HUES64 (cell line): ENCODE results near the gene C1RL.
A peak's percentile ranks its signal among the peaks of the same experiment; 100 is the strongest.

ENCODE experiments used
- H3K27ac ChIP-seq: 2 replicates; pipeline ENCODE4 v1.7.0; 2013; ENCODE audit warnings: low read depth, low read length, inconsistent platforms
- H3K27me3 ChIP-seq: 2 replicates; pipeline ENCODE4 v1.6.1; 2013; ENCODE audit warnings: mild to moderate bottlenecking, low read length; ENCODE audit not compliant: insufficient read depth
- H3K36me3 ChIP-seq: 2 replicates; pipeline ENCODE4 v1.6.1; 2013; ENCODE audit warnings: mild to moderate bottlenecking, low read length; ENCODE audit not compliant: insufficient read depth
- H3K4me1 ChIP-seq: 2 replicates; pipeline ENCODE4 v1.6.1; 2013; ENCODE audit warnings: mild to moderate bottlenecking, low read length, moderate library complexity; ENCODE audit not compliant: insufficient read depth
- H3K4me3 ChIP-seq: 2 replicates; pipeline ENCODE4 v1.5.1; 2013; ENCODE audit warnings: mild to moderate bottlenecking, low read length, moderate library complexity
- H3K9ac ChIP-seq: 2 replicates; pipeline ENCODE4 v1.6.1; 2013; ENCODE audit warnings: mild to moderate bottlenecking, low read depth, low read length
- H3K9me3 ChIP-seq: 2 replicates; pipeline ENCODE4 v1.6.1; 2013; ENCODE audit warnings: low read depth, low read length; ENCODE audit not compliant: insufficient read depth
- WGBS: fragments of 150-250, 120-280 bp; methylation state at CpG from one replicate; pipeline ENCODE4 v1.1.7; 2013; ENCODE audit warnings: missing lambda C conversion rate; 5-methylcytosine and 5-hydroxymethylcytosine counted together

The C1RL gene

GRCh38 chr12:7101047-7101693 is 7.8 kb downstream of the C1RL start:
- H3K27ac ChIP-seq: no peak overlapping the region
- no peaks in the 10 kb centered on the region for H3K27me3 ChIP-seq
- H3K4me3 ChIP-seq: no peak overlapping the region
- H3K9ac ChIP-seq: no peak overlapping the region
- H3K4me1 ChIP-seq: no peaks in the 10 kb centered on the region
- H3K36me3 ChIP-seq: peaks cover 21% of the 10 kb centered on the region
- WGBS: 93% methylated on average over 4 of the region's 4 CpGs
- peaks cover 4% of the 10 kb centered on the region; the same call in 1 of the 2 replicates for H3K9me3 ChIP-seq

GRCh38 chr12:7100239-7100638 is 8.8 kb downstream of the C1RL start:
- H3K27ac ChIP-seq: no peak overlapping the region
- 100% methylated on average over 3 of the region's 4 CpGs for WGBS

DNA sequence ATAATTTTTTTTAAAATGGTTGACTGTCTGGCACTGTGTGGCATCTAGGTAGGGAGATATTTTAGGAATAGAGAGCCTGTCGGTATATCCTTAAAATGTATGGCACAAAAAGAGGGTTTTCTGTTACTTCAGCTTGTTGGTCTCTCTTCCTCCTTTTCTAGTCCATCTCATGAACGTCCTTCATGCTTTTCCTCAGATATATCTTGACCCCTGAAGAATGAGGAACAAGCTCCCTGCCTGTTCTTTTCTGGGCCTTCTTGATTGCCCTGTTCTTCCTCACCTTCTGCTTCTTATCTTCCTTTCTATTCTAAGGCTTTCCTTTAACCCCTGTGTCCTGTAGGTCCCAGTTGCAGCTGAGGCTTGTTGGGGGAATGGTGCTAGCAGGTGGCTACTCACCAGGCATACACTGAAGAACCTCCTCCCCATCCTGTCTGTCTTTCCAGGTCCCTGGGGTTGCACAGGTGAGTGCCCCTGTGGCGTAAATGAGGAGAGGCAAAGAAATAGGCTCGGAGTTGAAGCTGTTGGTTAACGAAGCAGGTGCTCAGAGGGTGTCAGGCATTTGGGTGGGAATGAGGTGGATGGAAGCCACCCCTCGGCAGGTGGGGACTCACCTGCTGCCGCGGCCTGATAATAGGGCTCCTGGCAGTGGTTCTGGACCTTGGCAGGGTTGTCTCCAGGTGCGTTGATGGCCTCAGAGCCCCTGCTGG is 9.6 kb downstream of the C1RL start:
- H3K27ac ChIP-seq: no peak overlapping the region
- 90% methylated on average over 9 of the region's 9 CpGs for WGBS
- H3K4me3 ChIP-seq: no peak overlapping the region
- H3K4me1 ChIP-seq: no peaks in the 10 kb centered on the region
- no peaks in the 10 kb centered on the region for H3K27me3 ChIP-seq
- peaks cover 21% of the 10 kb centered on the region for H3K36me3 ChIP-seq
- H3K9me3 ChIP-seq: no peaks in the 10 kb centered on the region
- H3K9ac ChIP-seq: no peak overlapping the region

More at GRCh38 chr12:7100239-7100638, 8.8 kb downstream of the C1RL start:
- Histone ChIP-seq H3K36me3 (peaks cover 21% of the 10 kb centered on the region), H3K4me1 (no peaks in the 10 kb centered on the region), H3K9me3 (no peaks in the 10 kb centered on the region), H3K27me3 (no peaks in the 10 kb centered on the region), H3K4me3 (no peak overlapping the region), H3K9ac (no peak overlapping the region)

DNA sequence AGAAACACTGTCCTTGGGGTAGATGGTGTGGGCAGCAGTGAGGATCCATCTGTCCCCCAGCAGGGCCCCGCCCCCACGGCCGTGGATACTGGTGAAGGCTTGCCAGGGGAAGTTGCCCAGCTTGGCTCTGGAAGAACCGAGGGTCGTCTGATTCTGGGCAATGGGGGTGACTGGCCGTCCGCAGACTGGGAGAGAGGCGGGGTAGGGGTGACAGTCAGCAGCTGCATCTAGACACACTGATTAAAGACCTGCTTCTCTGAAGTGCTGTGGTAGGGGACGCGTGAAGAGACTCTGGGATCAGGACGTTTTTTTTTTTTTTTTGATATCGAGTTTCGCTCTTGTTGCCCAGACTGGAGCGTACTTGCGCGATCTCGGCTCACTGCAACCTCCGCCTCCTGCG is 12.0 kb downstream of the C1RL start:
- WGBS: 92% methylated on average over 19 of the region's 19 CpGs

DNA sequence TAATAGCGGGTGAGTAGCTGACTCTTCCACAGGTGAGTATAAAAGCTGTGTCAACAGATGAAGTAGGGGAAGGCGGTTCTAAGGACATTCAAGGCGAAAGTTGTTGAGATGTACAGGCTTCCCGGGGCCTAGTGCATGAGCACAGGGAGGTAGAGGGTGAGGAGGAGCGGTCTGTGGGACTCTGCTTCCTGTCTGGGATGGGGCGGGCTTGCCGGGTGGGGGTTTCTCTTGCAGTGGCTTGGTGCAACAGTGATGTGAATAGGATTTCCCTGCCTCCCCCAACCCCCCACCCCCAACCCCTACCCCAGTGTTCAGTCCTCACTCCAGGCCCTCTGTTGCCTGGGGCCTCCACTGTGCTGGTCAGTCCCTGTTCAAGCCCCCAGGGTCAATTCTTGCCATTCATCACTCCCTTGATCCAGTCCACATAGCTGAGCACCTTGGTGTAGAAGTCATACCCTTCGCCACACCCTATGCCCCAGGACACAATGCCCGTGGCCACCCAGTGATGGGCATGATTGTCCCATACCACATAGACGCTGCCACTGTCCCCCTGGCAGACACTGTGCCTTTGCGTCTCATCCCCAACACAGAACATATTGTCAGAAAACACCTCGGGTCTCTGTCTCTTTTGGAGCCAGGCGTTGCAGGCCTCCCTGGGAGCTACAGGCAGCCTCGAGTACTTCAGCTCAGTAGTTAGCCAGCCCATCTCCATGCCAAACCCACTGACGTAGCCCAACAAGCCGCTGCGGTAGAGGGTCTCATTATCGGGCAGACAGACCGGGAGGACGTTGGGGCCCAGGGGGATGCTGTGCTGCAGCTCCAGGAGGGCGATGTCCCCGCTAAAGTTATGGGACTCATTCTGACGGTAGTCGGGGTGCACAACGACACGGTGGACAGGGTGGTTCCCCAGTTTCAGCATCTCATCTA is 12.7 kb downstream of the C1RL start:
- Histone ChIP-seq H3K9ac (no peak overlapping the region), H3K9me3 (no peaks in the 10 kb centered on the region), H3K27ac (no peak overlapping the region), H3K27me3 (no peaks in the 10 kb centered on the region), H3K4me1 (no peaks in the 10 kb centered on the region; the same call in 1 of the 2 replicates), H3K4me3 (no peak overlapping the region), H3K36me3 (peaks cover 15% of the 10 kb centered on the region)
- WGBS: 91% methylated on average over 25 of the region's 26 CpGs

More for the DNA sequence above, 12.0 kb downstream of the C1RL start:
- H3K9me3 ChIP-seq: no peaks in the 10 kb centered on the region
- H3K27ac ChIP-seq: no peak overlapping the region
- H3K27me3 ChIP-seq: no peaks in the 10 kb centered on the region
- H3K4me3 ChIP-seq: no peak overlapping the region
- H3K9ac ChIP-seq: no peak overlapping the region
- H3K36me3 ChIP-seq: peaks cover 15% of the 10 kb centered on the region
- no peaks in the 10 kb centered on the region; the same call in 1 of the 2 replicates for H3K4me1 ChIP-seq

DNA sequence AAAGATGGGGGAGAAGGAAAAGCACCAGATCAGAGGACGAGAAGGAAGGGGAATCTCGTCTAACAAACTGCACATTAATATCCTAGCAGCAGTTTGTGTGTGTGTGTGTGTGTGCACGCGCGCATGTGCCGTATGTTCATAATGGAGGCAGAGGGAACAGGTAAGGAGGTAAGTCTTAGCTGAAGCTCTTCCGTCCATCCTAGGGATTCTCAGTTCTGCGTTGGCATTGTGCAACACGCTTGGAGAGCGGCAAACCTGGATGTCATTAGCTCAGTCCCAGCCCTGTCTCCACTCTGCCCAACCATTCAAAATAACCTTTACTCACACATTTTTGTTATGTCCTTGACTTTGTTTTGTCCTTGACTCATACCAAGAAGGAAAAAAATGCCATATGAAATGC is 15.1 kb downstream of the C1RL start:
- peaks cover 3% of the 10 kb centered on the region; the same call in 1 of the 2 replicates for H3K36me3 ChIP-seq
- H3K27ac ChIP-seq: no peak overlapping the region
- no peak overlapping the region for H3K4me3 ChIP-seq
- peaks cover 11% of the 10 kb centered on the region for H3K4me1 ChIP-seq
- H3K9me3 ChIP-seq: no peaks in the 10 kb centered on the region
- WGBS: 94% methylated on average over 10 of the region's 10 CpGs
- H3K9ac ChIP-seq: no peak overlapping the region
- no peaks in the 10 kb centered on the region for H3K27me3 ChIP-seq

- H3K9me3 ChIP-seq: no peaks in the 10 kb centered on the region
- 87% methylated on average over 5 of the region's 5 CpGs for WGBS
- H3K36me3 ChIP-seq: peaks cover 3% of the 10 kb centered on the region; the same call in 1 of the 2 replicates
- no peak overlapping the region for H3K4me3 ChIP-seq
- H3K27me3 ChIP-seq: no peaks in the 10 kb centered on the region
- peaks cover 11% of the 10 kb centered on the region for H3K4me1 ChIP-seq
- no peak overlapping the region for H3K27ac ChIP-seq
- H3K9ac ChIP-seq: no peak overlapping the region
Observed at GRCh38 chr12:7093486-7093885, 15.5 kb downstream of the C1RL start.

DNA sequence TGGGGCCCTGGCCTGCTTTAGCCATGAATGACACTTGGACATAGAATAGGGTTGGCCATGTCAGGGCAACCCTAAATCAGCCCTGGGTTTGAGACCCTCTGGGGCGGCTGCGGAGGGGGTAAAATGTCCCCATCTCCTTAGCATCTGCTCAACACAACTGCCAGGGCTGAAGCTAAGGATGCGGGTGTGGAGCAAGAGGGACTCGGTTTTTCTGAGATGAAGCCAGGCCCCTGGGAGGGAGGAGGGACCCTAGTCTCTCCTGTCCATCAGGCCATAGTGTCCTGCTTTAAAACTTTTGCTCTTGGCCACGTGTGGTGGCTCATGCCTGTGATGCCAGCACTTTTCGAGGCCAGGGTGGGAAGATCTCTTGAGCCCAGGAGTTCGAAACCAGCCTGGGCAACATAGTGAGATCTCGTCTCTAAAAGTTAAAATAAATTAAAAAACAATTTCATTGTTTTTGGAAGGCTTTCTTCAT is 16.0 kb downstream of the C1RL start:
- Histone ChIP-seq H3K36me3 (no peaks in the 10 kb centered on the region), H3K27me3 (no peaks in the 10 kb centered on the region), H3K27ac (no peak overlapping the region), H3K9ac (no peak overlapping the region), H3K4me1 (peaks cover 11% of the 10 kb centered on the region), H3K4me3 (no peak overlapping the region), H3K9me3 (no peaks in the 10 kb centered on the region)
- 91% methylated on average over 8 of the region's 8 CpGs for WGBS

DNA sequence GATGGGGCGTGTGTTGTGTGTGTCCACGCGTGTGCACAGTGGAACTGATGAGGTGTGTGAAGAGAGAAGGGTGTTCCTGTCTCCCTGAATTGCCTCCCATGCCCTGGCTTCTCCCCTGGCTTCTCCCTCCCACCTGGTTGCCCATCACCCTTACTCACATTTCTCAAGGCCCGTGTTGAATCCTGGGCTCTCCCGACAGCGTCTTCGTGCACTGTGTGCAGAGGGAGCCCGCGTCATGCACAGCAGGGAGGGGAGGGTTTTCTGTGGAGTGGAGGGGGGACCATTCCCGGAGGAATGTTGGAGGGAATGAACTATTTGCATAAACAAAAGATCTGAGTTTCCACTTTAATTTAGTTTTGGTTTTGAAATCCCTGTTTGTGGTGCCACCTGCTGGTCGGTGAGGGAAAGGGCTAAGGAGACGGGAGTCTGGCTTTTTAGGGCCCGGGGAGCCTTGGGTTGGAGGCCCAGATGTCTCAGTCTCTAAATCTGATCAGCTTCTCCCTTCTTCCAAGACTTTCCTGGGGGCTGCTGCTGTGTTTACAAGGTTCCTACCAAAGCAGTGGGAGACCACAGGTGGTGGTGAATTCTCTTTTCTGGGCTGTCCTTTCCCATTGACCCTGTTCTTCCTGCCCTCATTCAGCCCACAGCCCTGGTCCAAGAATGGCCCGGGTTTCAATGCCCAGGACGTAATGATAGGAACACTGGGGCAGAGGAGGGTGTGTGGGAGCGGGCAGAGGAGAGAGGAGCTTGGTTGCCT is 16.6 kb downstream of the C1RL start, which contains the start of gene C1R:
Gene C1R, minus strand, starts transcription at position 217 of the 757 bp plus-strand sequence. Its CDS starts 57 bp downstream, at position 160.
- 49% methylated on average over 16 of the region's 16 CpGs for WGBS
- no peaks in the 10 kb centered on the region for H3K36me3 ChIP-seq
- no peaks in the 10 kb centered on the region for H3K27me3 ChIP-seq
- no peaks in the 10 kb centered on the region for H3K9me3 ChIP-seq
- peak within 1 kb of the TSS; percentile 32 for H3K4me3 ChIP-seq
- peaks cover 11% of the 10 kb centered on the region for H3K4me1 ChIP-seq
- no peak within 1 kb of the TSS for H3K27ac ChIP-seq
- no peak within 1 kb of the TSS for H3K9ac ChIP-seq

DNA sequence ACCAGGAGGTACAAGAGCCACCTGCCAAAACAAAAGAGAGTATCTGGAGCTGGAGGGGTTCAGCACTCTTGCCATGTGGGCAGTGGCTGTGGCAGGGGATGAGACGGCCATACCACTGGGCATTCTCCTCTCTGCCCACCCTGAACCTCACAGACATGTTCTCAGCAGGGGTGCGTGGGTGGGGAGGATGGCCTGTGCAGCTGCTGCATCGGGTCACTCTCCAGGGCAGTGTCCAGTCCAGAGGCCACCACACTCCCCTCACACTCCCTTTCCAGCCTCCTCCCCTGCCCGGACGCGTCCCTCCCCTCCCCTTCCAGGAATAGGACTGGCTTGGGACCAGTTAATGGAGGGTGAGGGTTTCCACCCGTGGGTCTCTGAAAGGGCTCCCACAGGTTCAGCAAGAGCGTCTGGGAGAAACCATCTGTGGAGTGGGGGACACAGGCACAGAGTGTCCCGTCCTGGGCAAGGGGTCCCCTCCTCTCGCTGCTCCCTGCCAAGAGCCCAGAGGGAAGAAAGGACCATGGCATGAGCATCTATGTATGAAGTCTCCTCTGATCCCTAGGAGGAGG is 17.3 kb downstream of the C1RL start:
- no peaks in the 10 kb centered on the region for H3K36me3 ChIP-seq
- 85% methylated on average over 9 of the region's 10 CpGs for WGBS
- H3K9me3 ChIP-seq: no peaks in the 10 kb centered on the region
- H3K27ac ChIP-seq: no peak overlapping the region
- H3K9ac ChIP-seq: no peak overlapping the region
- no peak overlapping the region for H3K4me3 ChIP-seq
- no peaks in the 10 kb centered on the region for H3K27me3 ChIP-seq
- H3K4me1 ChIP-seq: peaks cover 11% of the 10 kb centered on the region
